ENCODE results near the gene PLEKHG3. TPM values are rescaled to one million over a fixed set of nuclear protein-coding genes. Genes with fewer than 3 reads are reported as not detected.

Gene PLEKHG3
- polyA plus RNA-seq, 3 donors, result 6.3 to 21.6 (median 13.0) TPM

DNA sequence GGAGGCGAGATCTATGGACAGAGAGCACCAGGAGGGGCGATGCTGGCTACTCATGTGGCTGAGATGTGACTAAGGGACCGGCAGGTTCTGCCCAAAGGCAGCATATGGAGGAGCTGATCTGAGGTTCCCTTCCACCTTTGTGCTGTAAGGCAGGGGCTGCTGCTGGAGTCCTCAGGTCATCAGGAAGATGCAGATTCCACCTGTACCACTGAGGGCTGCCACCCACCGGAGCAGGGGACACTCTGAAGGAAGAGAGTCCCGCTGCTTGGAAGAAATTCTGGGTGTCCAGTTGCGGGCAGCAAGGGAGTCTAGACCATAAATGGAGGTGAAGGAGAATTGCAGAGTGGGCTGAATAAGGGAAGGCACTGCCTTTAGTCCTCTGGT lies 55.3 kb downstream of the PLEKHG3 start:
- peaks cover 24% of the 10 kb centered on the region for H3K4me1 Mint-ChIP-seq
- no peak overlapping the region for H3K27ac ChIP-seq (ENCODE audit: low read depth in 1 of 2, low read length in 2 of 2)
- peaks cover 0 to 5% (median 0%) of the 10 kb centered on the region in 7 donors for H3K9me3 Mint-ChIP-seq
- DNase-seq, result no peak
- no peak overlapping the region for H3K4me3 Mint-ChIP-seq
- peak overlapping the region in 2 of 7 donors; percentile 44 to 46 for H3K27ac Mint-ChIP-seq
- WGBS (ENCODE audit: insufficient coverage), result 98% methylated on average over 6 of the region's 6 CpGs
- H3K4me1 ChIP-seq (ENCODE audit: control insufficient read depth in 1 of 2, insufficient read depth in 2 of 2, low read length in 2 of 2), result peaks cover 3 to 7% of the 10 kb centered on the region in 2 donors
- intact Hi-C loops (cut with micrococcal nuclease), result loop anchor here in 1 of 2 donors (5.0 kb wide), 1 partner anchor 72 kb away; no protein-coding TSS in a partner anchor
- H3K9me3 ChIP-seq (replicated peaks in 1 of 2; ENCODE audit: control insufficient read depth in 1 of 2, insufficient read depth in 1 of 2, low read length in 2 of 2), result no peaks in the 10 kb centered on the region
- H3K4me2 ChIP-seq (replicated peaks; ENCODE audit: extremely low read depth, low read length, poor library complexity, severe bottlenecking), result no peak overlapping the region
- H3K27me3 Mint-ChIP-seq (ENCODE audit: low read depth in 3 of 3), result peaks cover 30 to 50% (median 45%) of the 10 kb centered on the region in 3 donors
- no peaks in the 10 kb centered on the region for H4K20me1 ChIP-seq (ENCODE audit: insufficient read depth, low read length)
- H3K9ac ChIP-seq (ENCODE audit: insufficient read depth, low read length, poor library complexity, severe bottlenecking), result no peak overlapping the region
- H3K4me3 ChIP-seq (replicated peaks in 1 of 3; ENCODE audit: low read depth in 2 of 3, low read length in 3 of 3), result no peak overlapping the region
- no peak overlapping the region for H2AFZ ChIP-seq (ENCODE audit: insufficient read depth, low read depth, low read length, poor library complexity, severe bottlenecking)
- no peaks in the 10 kb centered on the region for H3K36me3 Mint-ChIP-seq
- H3K79me2 ChIP-seq (ENCODE audit: insufficient read depth, low read length), result no peaks in the 10 kb centered on the region
- peaks cover 0 to 28% of the 10 kb centered on the region in 2 donors for H3K27me3 ChIP-seq (ENCODE audit: control insufficient read depth in 2 of 2, insufficient read depth in 2 of 2, low read length in 2 of 2)
- TF ChIP-seq, protein P1, sequence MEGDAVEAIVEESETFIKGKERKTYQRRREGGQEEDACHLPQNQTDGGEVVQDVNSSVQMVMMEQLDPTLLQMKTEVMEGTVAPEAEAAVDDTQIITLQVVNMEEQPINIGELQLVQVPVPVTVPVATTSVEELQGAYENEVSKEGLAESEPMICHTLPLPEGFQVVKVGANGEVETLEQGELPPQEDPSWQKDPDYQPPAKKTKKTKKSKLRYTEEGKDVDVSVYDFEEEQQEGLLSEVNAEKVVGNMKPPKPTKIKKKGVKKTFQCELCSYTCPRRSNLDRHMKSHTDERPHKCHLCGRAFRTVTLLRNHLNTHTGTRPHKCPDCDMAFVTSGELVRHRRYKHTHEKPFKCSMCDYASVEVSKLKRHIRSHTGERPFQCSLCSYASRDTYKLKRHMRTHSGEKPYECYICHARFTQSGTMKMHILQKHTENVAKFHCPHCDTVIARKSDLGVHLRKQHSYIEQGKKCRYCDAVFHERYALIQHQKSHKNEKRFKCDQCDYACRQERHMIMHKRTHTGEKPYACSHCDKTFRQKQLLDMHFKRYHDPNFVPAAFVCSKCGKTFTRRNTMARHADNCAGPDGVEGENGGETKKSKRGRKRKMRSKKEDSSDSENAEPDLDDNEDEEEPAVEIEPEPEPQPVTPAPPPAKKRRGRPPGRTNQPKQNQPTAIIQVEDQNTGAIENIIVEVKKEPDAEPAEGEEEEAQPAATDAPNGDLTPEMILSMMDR (IDR thresholded peaks at IDR 0.05), result no peak
- no peaks in the 10 kb centered on the region for H3K36me3 ChIP-seq (replicated peaks in 1 of 2; ENCODE audit: control insufficient read depth in 1 of 2, insufficient read depth in 2 of 2, low read length in 2 of 2)

GRCh38 chr14:64760146-64760755 lies 56.0 kb downstream of the PLEKHG3 start:
- Histone ChIP-seq H3K4me1 (ENCODE audit: control insufficient read depth in 1 of 2, insufficient read depth in 2 of 2, low read length in 2 of 2) (peaks cover 6 to 10% of the 10 kb centered on the region in 2 donors), H3K4me2 (replicated peaks; ENCODE audit: extremely low read depth, low read length, poor library complexity, severe bottlenecking) (no peak overlapping the region), H3K27me3 (ENCODE audit: control insufficient read depth in 2 of 2, insufficient read depth in 2 of 2, low read length in 2 of 2) (peaks cover 0 to 28% of the 10 kb centered on the region in 2 donors), H3K36me3 (replicated peaks in 1 of 2; ENCODE audit: control insufficient read depth in 1 of 2, insufficient read depth in 2 of 2, low read length in 2 of 2) (no peaks in the 10 kb centered on the region), H3K9me3 (replicated peaks in 1 of 2; ENCODE audit: control insufficient read depth in 1 of 2, insufficient read depth in 1 of 2, low read length in 2 of 2) (no peaks in the 10 kb centered on the region), H3K4me3 (replicated peaks in 1 of 3; ENCODE audit: low read depth in 2 of 3, low read length in 3 of 3) (no peak overlapping the region), H3K9ac (ENCODE audit: insufficient read depth, low read length, poor library complexity, severe bottlenecking) (no peak overlapping the region), H3K27ac (ENCODE audit: low read depth in 1 of 2, low read length in 2 of 2) (no peak overlapping the region), H3K79me2 (ENCODE audit: insufficient read depth, low read length) (no peaks in the 10 kb centered on the region), H2AFZ (ENCODE audit: insufficient read depth, low read depth, low read length, poor library complexity, severe bottlenecking) (no peak overlapping the region), H4K20me1 (ENCODE audit: insufficient read depth, low read length) (no peaks in the 10 kb centered on the region)
- Mint-ChIP-seq H3K27me3 (ENCODE audit: low read depth in 3 of 3) (peaks cover 30 to 48% (median 45%) of the 10 kb centered on the region in 3 donors), H3K4me1 (peaks cover 27% of the 10 kb centered on the region), H3K27ac (no peak overlapping the region), H3K4me3 (no peak overlapping the region), H3K36me3 (no peaks in the 10 kb centered on the region), H3K9me3 (peaks cover 0 to 5% (median 0%) of the 10 kb centered on the region in 7 donors)
- intact Hi-C loops (cut with micrococcal nuclease), result no loop called here
- 72% methylated on average over 7 of the region's 8 CpGs for WGBS (ENCODE audit: insufficient coverage)
- TF ChIP-seq, protein P1 (IDR thresholded peaks at IDR 0.05), result peak; percentile 93
- peak; percentile 25 to 54 (median 40) for DNase-seq

All from CD14-positive monocyte (primary cell).